Activated naive CD4-positive, alpha-beta T cell treated with anti-CD3 and anti-CD28 coated beads, Interleukin-2, amount 50 U/mL, for 72 hours (primary cell): Measurements from ENCODE around the gene DPP6. TPM values are rescaled to one million over a fixed set of nuclear protein-coding genes. Genes with fewer than 3 reads are reported as not detected.

Experiments
- ATAC-seq, 2 donors: fragments of 150-1000 bp; cut with Tn5 transposase; 2 replicates each; pipeline ENCODE4 v1.10.0; 2021; ENCODE audit warnings: mild to moderate bottlenecking in 2 of 2, moderate library complexity in 2 of 2
- DNase-seq, 2 donors: peaks; one replicate each; pipeline ENCODE4 v3.0.0; 2021 to 2022; ENCODE audit warnings: low spot score in 2 of 2
- H3K27ac Mint-ChIP-seq, 2 donors: one replicate each; pipeline ENCODE4 v1.8.0; 2022; ENCODE audit warnings: mild to moderate bottlenecking in 2 of 2, mixed read lengths in 2 of 2
- H3K36me3 Mint-ChIP-seq, 2 donors: one replicate each; pipeline ENCODE4 v1.8.0; 2022; ENCODE audit warnings: mixed read lengths in 2 of 2
- H3K9me3 Mint-ChIP-seq, 2 donors: one replicate each; pipeline ENCODE4 v1.8.0; 2022; ENCODE audit warnings: mixed read lengths in 2 of 2
- total RNA-seq, 2 donors: library from RNA; stranded (reverse); gene quantifications; one replicate each; pipeline ENCODE4 v1.2.3, GENCODE V29; 2022

DPP6 gene
- total RNA-seq, 2 donors from 2014 or later, result not detected

DNA sequence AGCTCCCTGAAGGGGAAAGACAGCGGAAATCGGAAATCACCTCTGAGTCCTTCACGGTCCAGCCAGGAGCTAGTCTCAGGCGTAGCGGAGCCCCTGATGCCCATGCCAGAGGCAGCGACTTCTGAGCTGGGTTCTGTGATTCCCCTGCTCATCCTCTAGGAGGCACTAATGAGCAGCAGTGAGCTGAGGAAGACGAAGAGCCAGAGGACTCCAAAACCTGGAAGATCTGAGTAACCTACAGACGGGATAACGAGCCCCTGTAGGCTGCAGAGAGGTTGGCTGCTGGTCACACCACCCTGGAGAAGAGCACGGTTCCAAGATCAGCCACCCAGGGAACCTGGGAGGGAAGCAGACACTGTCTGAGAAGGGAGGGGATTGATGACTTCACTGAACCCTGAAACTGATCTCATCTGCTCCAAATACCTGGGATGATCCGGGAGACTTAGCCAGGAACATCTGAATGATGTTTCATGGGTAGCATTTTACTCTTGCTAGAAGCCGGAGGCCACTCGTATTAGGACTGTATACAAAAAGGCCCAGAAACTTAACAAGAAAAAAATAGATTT, 646.6 kb downstream of the DPP6 start:
- no peak overlapping the region for H3K27ac Mint-ChIP-seq
- H3K36me3 Mint-ChIP-seq, result no peaks in the 10 kb centered on the region
- DNase-seq (peak in 1 of 2 donors; percentile 3), ATAC-seq (no peak)
- peaks cover 4 to 6% of the 10 kb centered on the region in 2 donors for H3K9me3 Mint-ChIP-seq

GRCh38 chr7:154699417-154699816, 647.2 kb downstream of the DPP6 start:
- ATAC-seq, result peak in 1 of 2 donors; percentile 61
- no peaks in the 10 kb centered on the region for H3K36me3 Mint-ChIP-seq
- no peak for DNase-seq
- peaks cover 8 to 11% of the 10 kb centered on the region in 2 donors for H3K9me3 Mint-ChIP-seq
- H3K27ac Mint-ChIP-seq, result no peak overlapping the region

DNA sequence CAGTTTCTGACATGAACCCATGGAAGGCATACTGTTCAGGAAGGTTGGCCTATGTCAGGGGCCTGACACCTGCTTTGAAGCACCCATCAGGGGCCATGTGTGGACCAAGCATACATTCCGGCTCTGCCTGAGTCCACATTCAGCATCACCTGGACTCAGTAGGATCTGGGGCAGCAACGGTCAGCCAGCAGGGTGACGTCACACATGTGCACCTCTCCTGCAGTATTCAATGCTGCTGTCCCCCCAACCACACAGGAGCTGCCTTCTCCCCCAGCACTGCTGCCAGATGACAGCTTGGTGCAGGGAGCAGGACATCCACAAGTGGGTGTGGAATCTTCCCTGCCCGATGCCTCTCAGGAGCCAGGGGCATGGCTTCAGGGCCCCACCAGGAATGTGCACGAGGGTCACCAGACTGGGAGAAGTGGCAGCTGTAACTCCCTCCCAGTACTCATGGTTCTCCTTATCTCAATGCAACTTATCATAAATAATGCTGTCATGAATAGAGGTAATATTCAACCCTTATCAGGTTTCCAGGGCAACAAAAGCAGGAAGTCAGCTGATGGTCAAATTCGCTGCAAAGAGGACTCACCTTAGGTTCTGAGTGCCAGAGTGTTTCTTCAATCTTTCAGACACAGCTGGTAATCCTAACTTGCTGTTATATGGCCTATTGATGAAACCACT, 657.8 kb downstream of the DPP6 start:
- DNase-seq, result no peak
- H3K36me3 Mint-ChIP-seq, result peaks cover 0 to 9% of the 10 kb centered on the region in 2 donors
- ATAC-seq, result no peak

DNA sequence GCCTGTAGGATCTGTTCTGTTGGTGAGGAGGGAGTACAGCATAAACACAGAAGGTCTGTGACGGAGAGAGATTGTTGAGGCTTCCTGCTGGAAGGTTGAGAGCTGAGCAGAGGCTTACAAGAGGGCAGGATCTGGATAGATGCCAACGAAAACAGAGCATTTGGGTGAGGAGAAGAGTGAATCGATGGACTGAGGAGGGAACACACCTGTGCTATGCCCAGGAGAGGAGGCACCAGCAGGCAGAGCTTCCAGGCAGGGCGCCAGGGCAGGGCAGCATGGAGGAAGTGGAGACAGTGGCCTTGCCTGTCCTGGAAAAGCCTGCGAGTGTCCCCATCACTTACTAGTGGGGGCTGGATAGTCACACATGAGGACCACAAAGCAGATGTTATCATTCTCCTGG, 667.8 kb downstream of the DPP6 start:
- Mint-ChIP-seq H3K9me3 (peaks cover 18 to 24% of the 10 kb centered on the region in 2 donors), H3K27ac (no peak overlapping the region), H3K36me3 (no peaks in the 10 kb centered on the region)
- ATAC-seq (no peak), DNase-seq (no peak)

More for the DNA sequence above, 657.8 kb downstream of the DPP6 start:
- Mint-ChIP-seq H3K9me3 (peaks cover 8 to 10% of the 10 kb centered on the region in 2 donors), H3K27ac (no peak overlapping the region)

DNA sequence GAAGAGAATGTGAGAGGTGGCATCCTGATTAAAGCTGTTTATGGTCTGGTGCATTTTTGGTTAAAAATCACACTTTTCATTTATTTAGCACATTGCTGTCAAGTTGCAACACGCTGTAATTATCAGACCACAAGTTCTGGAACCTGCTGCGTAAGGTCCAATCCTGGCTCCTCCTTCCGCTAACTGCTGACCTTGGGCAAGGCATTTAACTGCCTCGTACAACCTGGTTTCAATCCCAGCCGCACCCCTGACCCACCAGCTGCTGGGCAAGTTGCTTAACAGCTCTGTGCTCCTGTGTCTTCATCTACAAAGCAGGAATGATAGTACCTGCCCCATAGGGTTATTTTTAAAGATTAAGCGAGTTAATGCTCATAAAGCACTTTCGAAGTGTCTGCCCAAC, 668.9 kb downstream of the DPP6 start:
- no peak for ATAC-seq
- DNase-seq, result no peak
- H3K9me3 Mint-ChIP-seq, result peaks cover 21 to 27% of the 10 kb centered on the region in 2 donors
- H3K36me3 Mint-ChIP-seq, result peaks cover under 1 to 4% of the 10 kb centered on the region in 2 donors
- no peak overlapping the region for H3K27ac Mint-ChIP-seq

DNA sequence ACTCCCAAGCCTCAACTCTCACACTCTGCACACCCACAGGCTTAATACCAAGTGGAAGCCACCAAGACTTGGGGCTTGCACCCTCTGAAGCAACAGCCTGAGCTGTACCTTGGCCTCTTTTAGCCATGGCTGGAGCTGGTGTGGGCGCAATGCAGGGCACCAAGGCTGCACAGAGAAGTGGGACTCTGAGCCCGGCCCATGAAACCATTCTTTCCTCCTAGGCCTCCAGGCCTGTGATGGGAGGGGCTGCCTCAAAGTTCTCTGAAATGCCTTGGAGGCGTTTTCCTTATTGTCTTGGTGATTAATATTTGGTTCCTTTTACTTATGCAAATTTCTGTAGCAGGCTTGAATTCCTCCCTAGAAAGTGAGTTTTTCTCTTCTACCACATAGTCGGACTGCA, 674.2 kb downstream of the DPP6 start:
- H3K36me3 Mint-ChIP-seq, result peaks cover 6 to 12% of the 10 kb centered on the region in 2 donors
- no peak for DNase-seq
- H3K27ac Mint-ChIP-seq, result no peak overlapping the region
- no peak for ATAC-seq
- peaks cover 20 to 21% of the 10 kb centered on the region in 2 donors for H3K9me3 Mint-ChIP-seq

DNA sequence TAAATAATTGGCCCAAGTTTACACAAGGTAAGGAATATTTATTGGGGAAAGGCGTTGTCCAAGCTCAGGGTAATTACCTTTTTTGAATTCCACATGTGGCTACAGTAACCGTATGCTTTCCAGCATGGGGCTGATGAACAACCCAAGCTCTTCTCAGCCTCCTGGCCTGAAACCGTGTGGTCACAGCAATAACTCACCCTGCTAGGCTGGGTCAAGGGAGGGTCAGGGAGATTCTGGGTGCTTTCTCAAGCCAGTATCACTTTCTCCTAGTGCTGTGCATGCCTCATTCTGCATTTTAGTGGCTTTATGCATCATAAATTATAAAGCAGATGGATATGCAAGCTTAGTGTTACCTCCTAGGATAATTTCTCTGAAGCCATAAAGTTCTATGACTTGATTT, 676.9 kb downstream of the DPP6 start:
- Mint-ChIP-seq H3K36me3 (peaks cover 6 to 12% of the 10 kb centered on the region in 2 donors), H3K27ac (no peak overlapping the region), H3K9me3 (peaks cover 20 to 21% of the 10 kb centered on the region in 2 donors)
- DNase-seq (no peak), ATAC-seq (no peak)

DNA sequence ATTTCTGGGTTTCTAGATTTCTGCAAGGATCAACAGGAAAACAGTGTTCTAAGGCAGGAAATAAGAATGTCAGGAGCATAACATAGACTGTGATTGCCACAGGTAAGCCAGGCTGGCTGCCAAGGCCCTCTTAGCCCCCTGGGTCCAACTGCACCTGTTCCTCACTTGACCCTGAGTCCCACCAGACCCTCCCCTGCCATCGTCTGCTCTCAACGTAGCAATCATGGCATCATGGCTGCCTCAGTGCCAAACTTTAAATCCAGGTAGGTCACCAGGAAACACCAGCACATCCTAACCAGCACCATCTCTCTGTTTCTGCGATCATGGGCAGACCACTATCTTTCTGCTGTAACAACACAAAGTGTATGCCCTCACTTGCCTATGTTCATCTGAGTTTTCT, 683.6 kb downstream of the DPP6 start:
- DNase-seq (no peak), ATAC-seq (no peak)
- Mint-ChIP-seq H3K9me3 (no peaks in the 10 kb centered on the region), H3K27ac (no peak overlapping the region), H3K36me3 (no peaks in the 10 kb centered on the region)

- Mint-ChIP-seq H3K36me3 (no peaks in the 10 kb centered on the region), H3K9me3 (no peaks in the 10 kb centered on the region), H3K27ac (no peak overlapping the region)
- ATAC-seq (no peak), DNase-seq (no peak)
Measured at GRCh38 chr7:154736389-154736788, 684.2 kb downstream of the DPP6 start.

DNA sequence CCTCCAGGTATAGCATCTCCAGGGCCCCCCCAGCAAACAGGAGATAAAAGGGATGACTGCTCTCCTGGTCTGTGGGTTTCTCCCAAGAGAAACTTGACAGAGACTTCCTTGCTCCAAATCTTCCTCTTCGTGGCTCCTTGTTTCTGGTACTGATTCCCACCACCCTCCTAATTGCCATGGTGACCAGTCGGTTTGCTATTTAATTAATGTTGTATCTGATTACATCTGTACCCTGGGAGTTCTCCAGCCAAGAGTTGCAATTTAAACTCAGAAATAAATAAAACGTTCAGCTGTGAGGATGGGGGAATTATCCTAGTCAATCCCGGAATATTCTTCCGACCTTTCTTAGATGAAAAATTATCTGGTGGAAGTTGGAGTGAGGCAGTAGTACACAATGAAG, 686.0 kb downstream of the DPP6 start:
- Mint-ChIP-seq H3K36me3 (no peaks in the 10 kb centered on the region), H3K9me3 (no peaks in the 10 kb centered on the region), H3K27ac (no peak overlapping the region)
- ATAC-seq, result no peak
- no peak for DNase-seq

DNA sequence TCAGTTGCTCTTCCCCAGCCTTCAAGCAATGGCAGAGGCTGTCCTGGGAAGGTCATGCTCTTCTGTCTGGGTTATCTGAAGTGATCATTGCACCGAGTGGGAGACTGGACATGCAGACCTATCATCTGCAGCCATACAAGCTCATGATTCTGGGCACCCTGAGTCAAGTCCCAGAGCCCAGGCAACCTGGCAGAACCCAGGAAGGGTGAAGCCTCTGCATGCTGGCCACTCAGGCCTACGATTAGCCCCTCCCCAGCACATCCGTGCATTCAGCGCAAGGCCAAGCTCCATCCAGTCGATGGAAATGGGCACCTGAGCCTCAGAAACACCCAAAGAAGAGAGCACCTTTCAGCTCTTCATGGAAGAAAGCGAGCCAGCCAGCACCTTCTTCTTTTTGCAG, 688.9 kb downstream of the DPP6 start:
- Mint-ChIP-seq H3K36me3 (no peaks in the 10 kb centered on the region), H3K9me3 (no peaks in the 10 kb centered on the region), H3K27ac (no peak overlapping the region)
- ATAC-seq (no peak), DNase-seq (no peak)

GRCh38 chr7:154743206-154743605, 691.0 kb downstream of the DPP6 start:
- no peaks in the 10 kb centered on the region for H3K36me3 Mint-ChIP-seq

GRCh38 chr7:154744256-154744860, 692.2 kb downstream of the DPP6 start:
- peak in 1 of 2 donors; percentile 46 for DNase-seq
- H3K36me3 Mint-ChIP-seq, result no peaks in the 10 kb centered on the region
- no peaks in the 10 kb centered on the region for H3K9me3 Mint-ChIP-seq
- no peak for ATAC-seq
- no peak overlapping the region for H3K27ac Mint-ChIP-seq

More at GRCh38 chr7:154743206-154743605, 691.0 kb downstream of the DPP6 start:
- no peaks in the 10 kb centered on the region for H3K9me3 Mint-ChIP-seq
- H3K27ac Mint-ChIP-seq, result no peak overlapping the region
- no peak for DNase-seq
- no peak for ATAC-seq

DNA sequence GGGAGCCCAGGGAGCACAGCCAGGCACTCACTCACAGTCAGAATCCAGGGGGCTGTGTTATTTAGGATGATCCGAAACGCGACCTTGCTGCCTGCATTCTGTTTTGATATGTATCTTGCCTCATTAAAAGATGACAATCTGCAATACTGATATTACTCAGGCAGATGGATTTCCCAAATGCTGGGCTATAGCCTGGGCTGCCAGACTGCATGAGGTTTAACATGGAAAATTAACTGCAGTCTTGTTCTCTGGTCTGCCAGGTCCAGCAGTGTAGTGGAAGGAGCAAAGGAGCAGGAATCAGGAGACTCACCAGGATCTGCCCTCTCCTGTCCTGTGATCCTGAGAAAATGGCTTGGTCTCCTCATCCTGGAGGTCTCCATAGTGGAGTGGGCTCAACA, 692.7 kb downstream of the DPP6 start:
- Mint-ChIP-seq H3K36me3 (no peaks in the 10 kb centered on the region), H3K9me3 (no peaks in the 10 kb centered on the region), H3K27ac (no peak overlapping the region)
- DNase-seq (no peak), ATAC-seq (no peak)

- ATAC-seq (no peak), DNase-seq (no peak)
- Mint-ChIP-seq H3K9me3 (peaks cover 0 to 3% of the 10 kb centered on the region in 2 donors), H3K36me3 (no peaks in the 10 kb centered on the region), H3K27ac (no peak overlapping the region)
Measured at GRCh38 chr7:154746571-154747360, 694.6 kb downstream of the DPP6 start.

DNA sequence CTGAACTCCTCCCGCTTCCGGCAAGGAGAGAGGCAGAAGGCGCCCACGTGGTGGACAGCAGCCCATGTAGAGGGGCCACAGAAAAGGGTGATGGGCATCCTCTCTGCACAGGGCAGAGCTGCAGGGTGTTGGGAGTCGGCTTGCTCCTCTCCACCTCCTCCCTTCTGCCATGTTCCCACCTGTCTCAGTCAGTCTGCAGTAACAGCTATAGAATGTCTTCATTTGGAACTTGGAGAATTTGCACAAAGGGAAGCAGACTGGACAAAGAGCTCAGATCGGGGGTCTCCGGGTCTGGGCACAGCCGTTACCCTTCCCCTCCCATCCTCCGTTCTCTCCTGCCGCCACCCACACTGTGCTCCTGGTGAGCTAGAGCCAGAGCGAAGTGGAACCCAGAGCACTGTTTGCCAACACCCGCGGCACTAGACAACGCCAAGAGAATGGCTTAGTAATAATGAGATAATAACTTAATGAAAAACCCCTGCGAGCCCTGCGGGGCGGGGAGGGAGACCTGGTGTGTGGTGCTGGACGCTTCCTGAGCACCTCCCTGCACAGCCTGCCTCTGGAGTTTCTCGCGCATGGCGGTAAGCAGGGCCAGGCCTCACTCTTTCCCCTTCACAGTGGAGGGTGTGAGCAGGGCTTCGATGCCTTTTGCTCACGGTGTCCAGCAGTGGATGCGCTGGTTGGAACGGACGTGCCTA, 696.0 kb downstream of the DPP6 start:
- ATAC-seq, result no peak

More for the DNA sequence above, 696.0 kb downstream of the DPP6 start:
- H3K36me3 Mint-ChIP-seq, result no peaks in the 10 kb centered on the region
- no peak overlapping the region for H3K27ac Mint-ChIP-seq
- peaks cover 0 to 3% of the 10 kb centered on the region in 2 donors for H3K9me3 Mint-ChIP-seq
- DNase-seq, result no peak
